ENCODE data around the gene SOHLH1.

Gene SOHLH1

DNA sequence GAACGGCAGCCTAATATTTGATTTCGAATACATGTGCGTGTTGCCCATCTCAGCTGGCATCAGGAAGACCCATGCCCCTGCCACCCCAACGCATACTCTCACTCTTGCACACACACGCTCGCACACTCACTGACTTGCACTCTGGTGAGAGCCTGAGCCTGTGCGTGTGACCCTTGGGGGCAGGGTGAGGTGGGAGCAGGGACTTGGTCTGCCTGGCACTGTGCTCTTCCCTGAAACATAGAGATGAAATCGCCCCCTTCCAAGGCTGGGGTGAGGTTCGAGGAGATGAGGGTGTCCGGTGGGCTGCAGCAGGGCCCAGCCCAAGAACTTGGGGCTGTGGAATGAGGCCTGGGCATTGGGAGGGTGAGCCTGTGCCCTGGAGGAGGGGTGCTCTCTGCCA, 35.0 kb downstream of the SOHLH1 start:
- Histone ChIP-seq H4K12ac (ENCODE audit: low read depth, low read length) (no peak overlapping the region), H3K23ac (ENCODE audit: low read length) (no peak overlapping the region), H3K4me3 (ENCODE audit: low read depth, low read length) (no peak overlapping the region), H3K4me1 (ENCODE audit: control insufficient read depth in 1 of 2, insufficient read depth in 2 of 2, low read length in 2 of 2) (no peaks in the 10 kb centered on the region), H3K27me3 (ENCODE audit: insufficient read depth, low read length) (no peaks in the 10 kb centered on the region), H2BK120ac (ENCODE audit: insufficient read depth, low read length, poor library complexity) (no peak overlapping the region), H3K9me3 (ENCODE audit: insufficient read depth, low read depth, low read length) (peaks cover 17% of the 10 kb centered on the region), H3K9ac (ENCODE audit: low read length) (no peak overlapping the region), H3K79me2 (ENCODE audit: control insufficient read depth, insufficient read depth, low read length, poor library complexity) (no peaks in the 10 kb centered on the region), H2BK12ac (ENCODE audit: low read length) (no peak overlapping the region), H3K14ac (ENCODE audit: low read length) (no peak overlapping the region), H3K79me1 (ENCODE audit: low read length) (no peaks in the 10 kb centered on the region), H4K8ac (ENCODE audit: low read depth, low read length) (no peak overlapping the region), H3K27ac (ENCODE audit: low read depth, low read length) (no peak overlapping the region), H3K4ac (ENCODE audit: low read depth, low read length) (no peak overlapping the region), H2BK5ac (ENCODE audit: low read depth, low read length, poor library complexity) (no peak overlapping the region), H2AK5ac (ENCODE audit: low read length) (no peak overlapping the region), H3K36me3 (ENCODE audit: control insufficient read depth in 1 of 2, insufficient read depth in 2 of 2, low read length in 2 of 2) (no peaks in the 10 kb centered on the region), H3K4me2 (ENCODE audit: low read length) (no peak overlapping the region), H3K18ac (ENCODE audit: low read length) (no peak overlapping the region), H2AFZ (ENCODE audit: insufficient read depth, low read length, poor library complexity) (no peak overlapping the region), H4K91ac (ENCODE audit: low read depth, low read length) (no peak overlapping the region)
- WGBS (ENCODE audit: extremely low coverage, insufficient coverage, insufficient read length): no CpG with 5 or more reads among the region's 10 CpGs
- no peak for DNase-seq

DNA sequence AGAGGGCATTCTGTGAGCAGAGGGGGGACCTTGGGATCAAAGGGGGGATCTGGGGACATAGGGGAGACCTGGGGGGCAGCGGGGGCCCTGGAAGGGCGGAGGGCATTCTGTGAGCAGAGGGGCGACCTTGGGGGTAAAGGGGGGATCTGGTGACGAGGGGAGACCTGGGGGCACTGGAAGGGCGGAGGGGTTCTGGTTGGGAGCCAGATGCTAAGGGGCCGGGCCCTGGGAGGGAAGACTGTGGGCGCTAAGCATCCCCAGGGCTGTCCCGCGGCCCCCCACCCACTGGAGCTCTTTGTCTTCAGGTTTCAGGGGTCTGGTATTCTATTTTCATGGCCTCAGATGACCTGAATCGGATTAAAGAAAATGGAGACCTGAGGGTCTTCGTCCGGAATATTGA, 35.4 kb downstream of the SOHLH1 start:
- Histone ChIP-seq H3K36me3 (ENCODE audit: control insufficient read depth in 1 of 2, insufficient read depth in 2 of 2, low read length in 2 of 2) (no peaks in the 10 kb centered on the region), H2AFZ (ENCODE audit: insufficient read depth, low read length, poor library complexity) (no peak overlapping the region), H3K4me1 (ENCODE audit: control insufficient read depth in 1 of 2, insufficient read depth in 2 of 2, low read length in 2 of 2) (no peaks in the 10 kb centered on the region), H4K8ac (ENCODE audit: low read depth, low read length) (no peak overlapping the region), H3K79me2 (ENCODE audit: control insufficient read depth, insufficient read depth, low read length, poor library complexity) (no peaks in the 10 kb centered on the region), H4K12ac (ENCODE audit: low read depth, low read length) (no peak overlapping the region), H3K27ac (ENCODE audit: low read depth, low read length) (no peak overlapping the region), H3K14ac (ENCODE audit: low read length) (no peak overlapping the region), H3K79me1 (ENCODE audit: low read length) (no peaks in the 10 kb centered on the region), H3K4me3 (ENCODE audit: low read depth, low read length) (no peak overlapping the region), H3K4ac (ENCODE audit: low read depth, low read length) (no peak overlapping the region), H3K18ac (ENCODE audit: low read length) (no peak overlapping the region), H3K9me3 (ENCODE audit: insufficient read depth, low read depth, low read length) (peaks cover 17% of the 10 kb centered on the region), H2BK120ac (ENCODE audit: insufficient read depth, low read length, poor library complexity) (no peak overlapping the region), H2AK5ac (ENCODE audit: low read length) (no peak overlapping the region), H2BK12ac (ENCODE audit: low read length) (no peak overlapping the region), H3K9ac (ENCODE audit: low read length) (no peak overlapping the region), H4K91ac (ENCODE audit: low read depth, low read length) (no peak overlapping the region), H3K27me3 (ENCODE audit: insufficient read depth, low read length) (no peaks in the 10 kb centered on the region), H3K4me2 (ENCODE audit: low read length) (no peak overlapping the region), H2BK5ac (ENCODE audit: low read depth, low read length, poor library complexity) (no peak overlapping the region), H3K23ac (ENCODE audit: low read length) (no peak overlapping the region)
- no peak for DNase-seq
- WGBS (ENCODE audit: extremely low coverage, insufficient coverage, insufficient read length): no CpG with 5 or more reads among the region's 12 CpGs

DNA sequence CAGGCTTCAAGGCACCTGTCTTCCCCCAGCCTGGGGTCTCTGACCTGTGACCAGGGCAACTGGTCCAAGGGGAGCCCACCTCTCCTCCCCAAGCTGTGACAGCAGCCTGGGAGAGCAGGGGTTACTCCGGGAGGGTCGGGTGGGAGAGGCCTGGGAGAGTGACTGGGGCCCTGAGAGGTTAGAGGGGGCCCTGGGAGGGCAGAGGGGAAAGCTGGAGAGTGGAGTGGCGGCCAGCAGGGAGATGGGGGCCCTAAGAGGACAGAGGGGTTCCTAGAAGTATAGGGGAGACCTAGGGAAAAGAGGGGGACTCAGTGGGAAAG, 35.9 kb downstream of the SOHLH1 start:
- H3K9me3 ChIP-seq (ENCODE audit: insufficient read depth, low read depth, low read length): peaks cover 12% of the 10 kb centered on the region
- WGBS (ENCODE audit: extremely low coverage, insufficient coverage, insufficient read length): no CpG with 5 or more reads among the region's 3 CpGs
- no peak overlapping the region for H4K91ac ChIP-seq (ENCODE audit: low read depth, low read length)
- no peaks in the 10 kb centered on the region for H3K27me3 ChIP-seq (ENCODE audit: insufficient read depth, low read length)
- no peak overlapping the region for H3K4ac ChIP-seq (ENCODE audit: low read depth, low read length)
- H2BK5ac ChIP-seq (ENCODE audit: low read depth, low read length, poor library complexity): no peak overlapping the region
- H3K4me3 ChIP-seq (ENCODE audit: low read depth, low read length): no peak overlapping the region
- H4K8ac ChIP-seq (ENCODE audit: low read depth, low read length): no peak overlapping the region
- DNase-seq: no peak
- no peak overlapping the region for H2BK120ac ChIP-seq (ENCODE audit: insufficient read depth, low read length, poor library complexity)
- no peak overlapping the region for H4K12ac ChIP-seq (ENCODE audit: low read depth, low read length)
- no peak overlapping the region for H2AK5ac ChIP-seq (ENCODE audit: low read length)
- no peak overlapping the region for H3K14ac ChIP-seq (ENCODE audit: low read length)
- H3K79me1 ChIP-seq (ENCODE audit: low read length): no peaks in the 10 kb centered on the region
- H3K9ac ChIP-seq (ENCODE audit: low read length): no peak overlapping the region
- H3K4me2 ChIP-seq (ENCODE audit: low read length): no peak overlapping the region
- no peaks in the 10 kb centered on the region for H3K4me1 ChIP-seq (ENCODE audit: control insufficient read depth in 1 of 2, insufficient read depth in 2 of 2, low read length in 2 of 2)
- H3K79me2 ChIP-seq (ENCODE audit: control insufficient read depth, insufficient read depth, low read length, poor library complexity): no peaks in the 10 kb centered on the region
- no peak overlapping the region for H2AFZ ChIP-seq (ENCODE audit: insufficient read depth, low read length, poor library complexity)
- H3K36me3 ChIP-seq (ENCODE audit: control insufficient read depth in 1 of 2, insufficient read depth in 2 of 2, low read length in 2 of 2): no peaks in the 10 kb centered on the region
- H3K18ac ChIP-seq (ENCODE audit: low read length): no peak overlapping the region
- H2BK12ac ChIP-seq (ENCODE audit: low read length): no peak overlapping the region
- no peak overlapping the region for H3K27ac ChIP-seq (ENCODE audit: low read depth, low read length)
- no peak overlapping the region for H3K23ac ChIP-seq (ENCODE audit: low read length)

DNA sequence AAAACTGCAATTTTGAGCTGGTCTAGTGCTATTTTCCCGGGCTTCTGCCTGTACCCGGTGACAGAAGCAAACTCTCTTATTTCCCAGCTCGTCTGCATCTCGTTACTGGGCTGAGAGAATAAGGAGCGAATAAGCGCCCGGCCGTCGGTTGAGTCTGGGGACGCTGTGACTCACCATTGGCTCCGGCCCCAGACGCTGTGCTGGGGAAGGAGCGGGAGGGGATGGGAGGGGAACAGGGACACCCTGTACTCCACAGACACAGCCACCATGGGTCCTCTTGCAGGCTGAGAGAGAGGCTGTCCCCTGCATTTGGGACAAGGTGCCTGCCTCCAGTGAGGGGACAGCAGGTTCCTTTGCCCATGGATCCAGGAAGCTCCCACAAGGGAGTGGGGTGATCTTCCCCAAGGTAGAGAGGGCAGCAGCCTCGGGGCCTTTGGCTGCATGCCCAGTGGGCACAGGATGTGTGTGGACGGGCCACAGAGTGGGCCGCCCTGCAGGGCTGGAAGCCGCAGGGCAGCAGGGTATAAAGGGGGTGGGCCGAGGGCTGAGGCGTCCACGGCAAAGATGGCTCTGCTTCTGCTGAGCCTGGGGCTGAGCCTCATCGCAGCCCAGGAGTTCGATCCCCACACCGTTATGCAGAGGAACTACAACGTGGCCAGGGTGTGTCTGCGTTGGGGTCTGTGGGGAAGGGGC, 36.4 kb downstream of the SOHLH1 start, which contains the start of gene LCN9:
TSS of gene LCN9 (plus strand) at position 552 of the 693 bp plus-strand sequence. CDS start at position 565, 13 bp downstream.
- H4K8ac ChIP-seq (ENCODE audit: low read depth, low read length): no peak within 1 kb of the TSS
- H2AFZ ChIP-seq (ENCODE audit: insufficient read depth, low read length, poor library complexity): no peak within 1 kb of the TSS
- H2BK120ac ChIP-seq (ENCODE audit: insufficient read depth, low read length, poor library complexity): no peak within 1 kb of the TSS
- no peaks in the 10 kb centered on the region for H3K36me3 ChIP-seq (ENCODE audit: control insufficient read depth in 1 of 2, insufficient read depth in 2 of 2, low read length in 2 of 2)
- H3K4me3 ChIP-seq (ENCODE audit: low read depth, low read length): no peak within 1 kb of the TSS
- H3K9me3 ChIP-seq (ENCODE audit: insufficient read depth, low read depth, low read length): peaks cover 11% of the 10 kb centered on the region
- no peak within 1 kb of the TSS for H2AK5ac ChIP-seq (ENCODE audit: low read length)
- H3K23ac ChIP-seq (ENCODE audit: low read length): no peak within 1 kb of the TSS
- H3K79me2 ChIP-seq (ENCODE audit: control insufficient read depth, insufficient read depth, low read length, poor library complexity): no peaks in the 10 kb centered on the region
- WGBS (ENCODE audit: extremely low coverage, insufficient coverage, insufficient read length): no CpG with 5 or more reads among the region's 25 CpGs
- H3K4ac ChIP-seq (ENCODE audit: low read depth, low read length): no peak within 1 kb of the TSS
- no peaks in the 10 kb centered on the region for H3K27me3 ChIP-seq (ENCODE audit: insufficient read depth, low read length)
- no peak within 1 kb of the TSS for H2BK12ac ChIP-seq (ENCODE audit: low read length)
- no peak within 1 kb of the TSS for H4K91ac ChIP-seq (ENCODE audit: low read depth, low read length)
- no peak within 1 kb of the TSS for H3K27ac ChIP-seq (ENCODE audit: low read depth, low read length)
- no peak within 1 kb of the TSS for H3K18ac ChIP-seq (ENCODE audit: low read length)
- H4K12ac ChIP-seq (ENCODE audit: low read depth, low read length): no peak within 1 kb of the TSS
- H3K14ac ChIP-seq (ENCODE audit: low read length): no peak within 1 kb of the TSS
- H3K4me1 ChIP-seq (ENCODE audit: control insufficient read depth in 1 of 2, insufficient read depth in 2 of 2, low read length in 2 of 2): no peaks in the 10 kb centered on the region
- no peak within 1 kb of the TSS for H3K9ac ChIP-seq (ENCODE audit: low read length)
- no peak within 1 kb of the TSS for H2BK5ac ChIP-seq (ENCODE audit: low read depth, low read length, poor library complexity)
- H3K79me1 ChIP-seq (ENCODE audit: low read length): no peaks in the 10 kb centered on the region
- no peak for DNase-seq
- no peak within 1 kb of the TSS for H3K4me2 ChIP-seq (ENCODE audit: low read length)
